K562 (cell line): ENCODE results near the gene WFDC12. TPM values are rescaled to one million over a fixed set of nuclear protein-coding genes. Genes with fewer than 3 reads are reported as not detected.

ENCODE experiments used
- ATAC-seq: fragments of 200-7000 bp; cut with Tn5 transposase; 3 replicates; pipeline ENCODE4 v1.9.1; 2020; ENCODE audit warnings: moderate library complexity
- BruUV-seq: library from RNA; stranded (reverse); fragments of 400-500 nt; replicated peaks from 2 replicates; lab custom pipeline; 2021; lab: Mats Ljungman, UMichigan
- CTCF ChIA-PET: fragments of 300-600 bp; formaldehyde crosslinking; extraction: SDS; loops from one replicate; lab custom pipeline; 2021; ENCODE audit warnings: low intra/inter-chr PET ratio; lab: Yijun Ruan, JAX
- POLR2A ChIA-PET: fragments of 300-600, 350-650 bp; sonication (Branson Sonifier 250); formaldehyde crosslinking; extraction: SDS; loops from one replicate; lab custom pipeline; 2021; ENCODE audit warnings: antibody characterized with exemption, inconsistent platforms; lab: Yijun Ruan, JAX
- DNase-seq, 4 experiments: peaks; one replicate each; pipeline versions ENCODE4 v3.0.0 to v3.0.0-alpha.2; 2011 to 2018; ENCODE audit warnings: low spot score in 3 of 4, mixed read lengths in 3 of 4; ENCODE audit errors: extremely low read depth in 1 of 4
- FAIRE-seq: peaks from 2 replicates; lab custom pipeline; 2011; peaks lifted over from hg19 to GRCh38; lab: Jason Lieb, UNC
- H2AFZ ChIP-seq: 2 replicates; pipeline ENCODE4 v1.6.0; 2011; ENCODE audit warnings: low read depth, low read length, control low read depth, inconsistent platforms
- H3K27ac ChIP-seq: fragments of 200-600 bp; 3 replicates; pipeline ENCODE4 v1.8.0; 2011; ENCODE audit warnings: low read depth, mild to moderate bottlenecking, control low read depth, inconsistent platforms, low read length, moderate library complexity, mixed read lengths; ENCODE audit errors: extremely low read depth
- H3K27me3 ChIP-seq, 2 experiments: fragments of 300-600 bp in 1 of 2; 2 replicates in 1 of 2; 3 replicates in 1 of 2; pipeline versions ENCODE4 v1.6.0 to v1.8.0; 2011; ENCODE audit warnings: inconsistent platforms in 2 of 2, low read length in 2 of 2, mild to moderate bottlenecking in 1 of 2, mixed read lengths in 1 of 2, moderate library complexity in 1 of 2; ENCODE audit not compliant: control insufficient read depth in 2 of 2, insufficient read depth in 2 of 2
- H3K36me3 ChIP-seq: fragments of 300-600 bp; 3 replicates; pipeline ENCODE4 v1.8.0; 2011; ENCODE audit warnings: mild to moderate bottlenecking, low read length, inconsistent platforms; ENCODE audit not compliant: control insufficient read depth, insufficient read depth
- H3K4me1 ChIP-seq, 2 experiments: fragments of 200-600 bp in 1 of 2; replicated peaks in 1 of 2; 2 replicates in 1 of 2; 3 replicates in 1 of 2; pipeline versions ENCODE4 v1.5.1 to v1.8.0; 2011; ENCODE audit warnings: inconsistent platforms in 2 of 2, low read length in 2 of 2, mild to moderate bottlenecking in 1 of 2, mixed read lengths in 1 of 2, moderate library complexity in 1 of 2; ENCODE audit not compliant: control insufficient read depth in 2 of 2, insufficient read depth in 2 of 2
- H3K4me2 ChIP-seq: 2 replicates; pipeline ENCODE4 v1.6.1; 2011; ENCODE audit warnings: low read length, control low read depth, inconsistent platforms, mixed read lengths; ENCODE audit not compliant: insufficient read depth
- H3K4me3 ChIP-seq: fragments of 200-600 bp; sonication (generic), shearing (Covaris generic); 2 replicates; pipeline ENCODE4 v1.5.1; 2016; ENCODE audit warnings: control low read depth, inconsistent platforms
- H3K79me2 ChIP-seq: fragments of 200-600 bp; 3 replicates; pipeline ENCODE4 v1.8.0; 2011; ENCODE audit warnings: low read length, inconsistent platforms; ENCODE audit not compliant: control insufficient read depth, insufficient read depth
- H3K9ac ChIP-seq, 2 experiments: 2 replicates each; pipeline versions ENCODE4 v1.6.0 to v1.6.1; 2011; ENCODE audit warnings: low read depth in 2 of 2, low read length in 2 of 2, control low read depth in 1 of 2, inconsistent platforms in 1 of 2, mild to moderate bottlenecking in 1 of 2, mixed read lengths in 1 of 2; ENCODE audit not compliant: insufficient read depth in 1 of 2
- H3K9me1 ChIP-seq: one replicate; pipeline ENCODE4 v1.6.0; 2011; ENCODE audit warnings: inconsistent platforms, mild to moderate bottlenecking, low read length, moderate library complexity; ENCODE audit not compliant: control insufficient read depth, insufficient read depth
- H3K9me3 ChIP-seq: replicated peaks from 2 replicates; pipeline ENCODE4 v1.5.1; 2011; ENCODE audit warnings: low read depth, low read length, inconsistent platforms; ENCODE audit not compliant: control insufficient read depth, insufficient read depth
- H4K20me1 ChIP-seq: replicated peaks from 2 replicates; pipeline ENCODE4 v1.6.1; 2011; ENCODE audit warnings: low read length, inconsistent platforms, mixed read lengths; ENCODE audit not compliant: control insufficient read depth, insufficient read depth
- BHLHE40 ChIP-seq: IDR thresholded peaks from 2 replicates; pipeline ENCODE4 v1.6.1; 2011; ENCODE audit warnings: low read length, improper control_type of control experiment
- C11orf30 ChIP-seq: fragments of 450-650 bp; IDR thresholded peaks from 2 replicates; pipeline ENCODE4 v1.6.1; 2016; ENCODE audit warnings: low read depth, mild to moderate bottlenecking
- RBBP5 ChIP-seq: fragments of 200-600 bp; sonication (generic); IDR thresholded peaks from 2 replicates; pipeline ENCODE4 v1.6.1; 2012; ENCODE audit warnings: borderline replicate concordance, mild to moderate bottlenecking, low read length, control low read depth, inconsistent platforms; ENCODE audit not compliant: insufficient read depth, poor library complexity, severe bottlenecking
- RBM25 ChIP-seq: fragments of 200-400 bp; formaldehyde crosslinking; IDR thresholded peaks from 2 replicates; pipeline ENCODE4 v1.6.1; 2018; ENCODE audit warnings: low read length, low read depth, moderate library complexity; ENCODE audit not compliant: severe bottlenecking
- SPI1 ChIP-seq: IDR thresholded peaks from 2 replicates; pipeline ENCODE4 v1.6.1; 2011; ENCODE audit warnings: low read depth, low read length, control low read depth, borderline replicate concordance
- ZNF146 ChIP-seq: IDR thresholded peaks from one replicate; pipeline ENCODE4 v1.6.1; 2018; ENCODE audit warnings: missing compliant biosample characterization; ENCODE audit not compliant: unreplicated experiment
- ZNF316 ChIP-seq: fragments of 450-650 bp; IDR thresholded peaks from 2 replicates; pipeline ENCODE4 v1.6.1; 2016
- ZSCAN29 ChIP-seq: fragments of 450-650 bp; IDR thresholded peaks from 2 replicates; pipeline ENCODE4 v1.6.1; 2017
- WGBS: fragments of 100-300 bp; shearing (Covaris generic); methylation state at CpG from one replicate; pipeline ENCODE4 v1.1.6; 2016; ENCODE audit warnings: low coverage, mixed read lengths; ENCODE audit not compliant: insufficient coverage; ENCODE audit errors: missing lambda C conversion rate; 5-methylcytosine and 5-hydroxymethylcytosine counted together
- in situ Hi-C: fragments of 300-500 bp; cut with MboI; formaldehyde crosslinking; loops from 4 replicates; pipeline ENCODE4 v1.15.0; 2018; ENCODE audit warnings: inconsistent platforms, mixed read lengths
- intact Hi-C: fragments of 100-400 bp; cut with micrococcal nuclease; formaldehyde crosslinking; loops from 2 replicates; pipeline ENCODE4 v1.14.2; 2022
- polyA plus RNA-seq, 8 experiments: library from polyadenylated mRNA; depleted of rRNA in 4 of 8; stranded (reverse) in 5 of 8; unstranded in 3 of 8; fragments of >200 nt; fragmentation: Nextera tagmentation in 2 of 8; fragmentation: Illumina TruSeq in 1 of 8; extraction: Ambion mirVana in 2 of 8; extraction: Trizol in 1 of 8; gene quantifications; 2 replicates each; pipeline versions ENCODE4 v1.2.1 to v1.2.3, GENCODE V29; 2011 to 2014; ENCODE audit warnings: inconsistent platforms in 1 of 8, missing spikeins in 1 of 8
- total RNA-seq, 7 experiments: library from RNA; depleted of rRNA in 6 of 7; stranded (reverse); fragments of >200 nt in 6 of 7; fragmentation: Illumina TruSeq in 2 of 7; extraction: Trizol in 2 of 7; gene quantifications; 2 replicates each; pipeline versions ENCODE4 v1.2.1 to v1.2.3, GENCODE V29; 2011 to 2021; ENCODE audit warnings: low replicate concordance in 1 of 7
- TF ChIP-seq, protein P1 (sequence below): sonication (generic); formaldehyde crosslinking; IDR thresholded peaks from 2 replicates; pipeline ENCODE4 v1.8.0; 2022; ENCODE audit warnings: mild to moderate bottlenecking, missing genetic modification reagents

The WFDC12 gene
- total and polyA plus RNA-seq, 9 of the 15 experiments (the other 6 are each of a cell fraction or from before 2014, with no cell fraction given): not detected

DNA sequence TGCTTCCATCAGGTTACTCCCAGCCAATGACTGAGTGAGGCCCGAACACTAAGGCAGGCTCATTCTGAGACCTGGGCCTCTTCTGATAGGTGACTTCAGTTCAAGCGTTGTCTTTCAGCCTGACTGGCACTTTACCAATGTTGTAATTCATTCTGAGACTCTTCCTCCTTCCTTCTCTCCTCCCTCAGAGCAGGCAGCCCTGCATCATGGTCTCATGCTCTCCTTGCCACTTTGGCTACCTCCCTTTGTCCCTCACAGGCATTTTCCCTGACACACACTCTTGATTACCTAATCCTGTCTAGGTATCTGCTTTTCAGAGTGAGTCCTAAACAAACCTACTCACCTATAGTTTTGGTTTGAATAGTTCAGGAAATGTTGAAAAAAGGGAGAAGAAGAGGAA lies 12.6 kb upstream of the WFDC12 start (continued):
- TF ChIP-seq ZSCAN29 (no peak), BHLHE40 (no peak), RBBP5 (no peak), RBM25 (no peak)
- TF ChIP-seq, protein P1, sequence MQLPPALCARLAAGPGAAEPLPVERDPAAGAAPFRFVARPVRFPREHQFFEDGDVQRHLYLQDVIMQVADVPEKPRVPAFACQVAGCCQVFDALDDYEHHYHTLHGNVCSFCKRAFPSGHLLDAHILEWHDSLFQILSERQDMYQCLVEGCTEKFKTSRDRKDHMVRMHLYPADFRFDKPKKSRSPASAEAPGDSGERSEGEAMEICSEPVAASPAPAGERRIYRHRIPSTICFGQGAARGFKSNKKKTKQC (CRISPR knock-in tag): no peak

DNA sequence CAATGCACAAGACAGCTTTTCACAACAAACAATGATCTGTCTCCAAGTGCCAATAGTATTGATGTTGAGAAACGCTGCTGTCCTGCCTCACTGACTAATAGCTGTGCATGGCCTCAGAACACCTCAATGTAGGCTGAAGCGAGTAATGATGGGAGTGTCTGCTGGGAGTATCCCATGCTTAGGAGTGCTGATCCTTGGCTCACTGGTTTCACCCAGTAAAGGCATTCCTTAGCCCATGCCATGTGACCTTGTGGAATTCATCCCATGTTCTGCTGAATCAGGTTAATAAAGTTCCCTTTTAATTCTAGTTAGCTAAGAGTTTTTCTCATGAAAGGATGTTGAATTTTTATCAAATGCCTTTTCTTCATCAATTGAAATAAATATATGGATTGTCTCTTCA lies 3.8 kb upstream of the WFDC12 start:
- no peaks in the 10 kb centered on the region for H4K20me1 ChIP-seq
- H3K9ac ChIP-seq: no peak overlapping the region
- H3K4me3 ChIP-seq: no peak overlapping the region
- no peak overlapping the region for H3K27ac ChIP-seq
- no TSS peak for BruUV-seq
- ChIA-PET CTCF (no interaction called here), POLR2A (no interaction called here)
- H2AFZ ChIP-seq: no peak overlapping the region
- H3K9me1 ChIP-seq: no peaks in the 10 kb centered on the region
- H3K4me2 ChIP-seq: no peak overlapping the region
- FAIRE-seq (no peak), DNase-seq (no peak), ATAC-seq (no peak)
- in situ Hi-C loops (no loop called here), intact Hi-C loops (no loop called here)
- H3K36me3 ChIP-seq: no peaks in the 10 kb centered on the region
- no peaks in the 10 kb centered on the region for H3K9me3 ChIP-seq
- no peaks in the 10 kb centered on the region for H3K79me2 ChIP-seq
- no peaks in the 10 kb centered on the region for H3K4me1 ChIP-seq
- WGBS: 0% methylated on average over 2 of the region's 2 CpGs
- peaks cover 4 to 10% of the 10 kb centered on the region in 2 experiments; a peak in 3 of 5 replicates for H3K27me3 ChIP-seq
- TF ChIP-seq C11orf30 (peak; percentile 19; the same call in 1 of the 2 replicates), ZNF316 (peak; percentile 35; the same call in 1 of the 2 replicates), SPI1 (no peak), ZNF146 (CRISPR knock-in tag) (no peak)
